IMR-90 (cell line): Measurements from ENCODE around the gene CAMSAP3.

ENCODE experiments used
- CEBPB ChIP-seq: IDR thresholded peaks from 2 replicates; pipeline ENCODE4 v1.6.1; 2012; ENCODE audit warnings: low read depth, low read length, improper control_type of control experiment
- CTCF ChIP-seq: conservative IDR thresholded peaks from 2 replicates; pipeline ENCODE4 v1.5.1; 2012; ENCODE audit warnings: mild to moderate bottlenecking, low read depth, low read length, improper control_type of control experiment
- RFX5 ChIP-seq: IDR thresholded peaks from 2 replicates; pipeline ENCODE4 v1.8.0; 2012; ENCODE audit warnings: low read depth, mild to moderate bottlenecking, low read length, moderate library complexity
- USF2 ChIP-seq: fragments of 150-350 bp; IDR thresholded peaks from 2 replicates; pipeline ENCODE4 v1.6.1; 2017; ENCODE audit warnings: mild to moderate bottlenecking, antibody characterized with exemption, low read length, low read depth

DNA sequence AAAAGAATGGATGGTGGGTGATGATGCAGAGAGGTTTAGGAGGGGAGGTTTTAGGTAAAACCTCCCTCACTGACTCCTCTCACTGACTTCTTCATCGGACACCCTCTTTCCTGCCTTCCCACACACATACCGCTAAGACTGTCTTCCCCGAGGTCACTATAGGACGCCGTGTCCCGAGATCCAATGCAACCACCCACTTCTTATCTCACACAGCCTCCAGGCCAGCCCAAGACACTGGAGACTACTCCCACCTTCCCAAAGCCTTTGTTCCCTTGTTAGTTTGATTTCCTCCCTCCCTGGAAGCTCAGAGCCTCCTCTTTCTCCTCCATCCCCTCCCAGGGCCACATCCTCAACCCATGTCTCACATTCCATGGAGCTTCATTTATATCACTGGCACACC is 16.5 kb upstream of the CAMSAP3 start:
- TF ChIP-seq CTCF (no peak), USF2 (no peak), RFX5 (no peak), CEBPB (no peak)
